HG03139 (cell line): ENCODE measurements around the gene GLB1L3.
"Not testable (repeated sequence)": the region's sequence is repeated elsewhere in the genome, so short reads cannot be mapped to it uniquely, and the experiment has no call there.

Source experiments
- ATAC-seq: cut with Tn5 transposase; IDR thresholded peaks from one replicate; pipeline ENCODE4 v1.9.1; 2021; ENCODE audit not compliant: unreplicated experiment

The GLB1L3 gene

GRCh38 chr11:134342572-134343340 lies 66.6 kb downstream of the GLB1L3 start:
- ATAC-seq = no peak

GRCh38 chr11:134343646-134344045 lies 67.5 kb downstream of the GLB1L3 start:
- no peak for ATAC-seq

GRCh38 chr11:134344497-134345236 lies 68.5 kb downstream of the GLB1L3 start:
- ATAC-seq = not testable (repeated sequence)

- no peak for ATAC-seq
Measured at GRCh38 chr11:134345237-134345550, 69.0 kb downstream of the GLB1L3 start.

DNA sequence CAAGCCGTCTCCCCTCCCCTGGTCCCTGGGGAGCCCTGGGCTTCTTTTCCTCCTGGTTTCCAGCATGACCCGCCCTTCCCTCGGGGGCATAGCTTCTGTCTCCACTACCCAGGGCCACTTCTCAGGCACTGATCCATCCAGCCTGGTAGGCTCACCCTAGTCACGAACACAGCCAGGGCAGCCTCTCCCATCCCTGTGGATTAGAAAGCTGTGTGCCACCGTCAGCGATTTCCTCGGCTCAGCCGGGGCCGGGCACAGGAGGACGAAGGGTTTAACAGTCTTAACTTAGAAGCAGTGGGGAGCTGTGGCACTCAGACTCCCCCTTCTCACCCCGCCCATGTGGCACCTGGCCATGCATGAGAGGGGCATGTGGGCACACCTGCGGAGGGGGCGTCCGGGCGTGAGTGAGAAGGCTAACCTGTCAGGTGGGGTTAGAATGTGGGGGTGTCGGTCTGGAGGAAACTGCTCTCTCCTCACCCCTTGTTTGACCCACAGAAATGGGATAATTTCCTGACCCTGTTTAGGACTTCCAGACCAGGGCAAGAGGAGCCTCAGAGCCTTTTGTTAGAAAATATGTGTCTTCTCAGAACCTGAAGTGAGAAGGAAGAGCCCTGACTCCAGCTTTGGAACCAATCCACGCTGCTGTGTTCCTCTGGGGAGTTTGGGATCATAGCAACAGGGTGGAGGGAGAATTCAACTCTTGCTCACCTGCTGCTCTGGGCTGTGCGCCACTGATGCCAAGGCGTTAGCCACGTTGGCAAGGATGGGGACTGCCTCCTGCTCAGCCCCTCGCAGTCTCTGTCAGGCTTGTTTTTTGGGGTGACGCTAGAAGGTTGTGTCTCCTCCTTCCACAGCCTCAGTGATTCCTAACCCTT lies 70.2 kb downstream of the GLB1L3 start:
- ATAC-seq = no peak

DNA sequence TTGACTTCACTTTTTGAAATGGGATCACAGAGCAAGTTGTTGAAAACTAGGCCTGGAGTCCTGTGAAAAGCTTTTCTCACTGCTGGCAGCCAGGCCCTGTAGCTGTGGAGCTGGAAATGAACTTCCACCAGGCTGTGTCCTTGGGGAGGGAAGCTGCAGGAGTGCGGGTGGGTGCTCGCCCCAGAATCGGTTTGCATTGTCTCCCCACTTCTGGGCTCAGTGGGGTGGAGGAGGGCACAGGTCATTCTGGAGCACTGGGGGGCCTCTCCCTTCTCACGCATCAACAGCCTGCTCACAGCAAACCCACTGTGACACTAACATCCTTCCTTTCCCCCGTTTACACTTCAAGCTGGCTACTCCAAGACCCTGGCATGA lies 70.8 kb downstream of the GLB1L3 start:
- ATAC-seq = no peak

DNA sequence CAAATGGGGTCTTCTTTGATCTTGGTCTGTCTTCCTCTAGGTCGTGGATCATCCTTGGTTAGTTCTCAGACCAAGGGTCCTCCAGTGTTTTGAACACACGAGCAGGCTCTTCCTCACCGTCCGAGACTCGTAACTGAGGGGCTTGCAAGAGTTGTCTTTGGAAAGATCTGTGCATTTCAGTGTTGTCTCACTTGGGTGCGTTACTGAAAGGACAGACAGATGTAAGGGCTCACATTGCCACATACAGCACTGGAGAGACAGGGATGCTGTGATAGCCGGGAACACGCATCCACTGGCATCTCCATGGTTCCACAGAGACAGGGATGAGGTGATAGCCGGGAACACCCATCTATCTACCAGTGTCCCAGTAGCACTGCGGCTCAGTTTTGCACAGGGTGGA lies 71.3 kb downstream of the GLB1L3 start:
- ATAC-seq = no peak

GRCh38 chr11:134349109-134349801 lies 73.1 kb downstream of the GLB1L3 start:
- ATAC-seq = no peak

- no peak for ATAC-seq
Measured at GRCh38 chr11:134349802-134350355, 73.7 kb downstream of the GLB1L3 start.

GRCh38 chr11:134350381-134350780 lies 74.2 kb downstream of the GLB1L3 start:
- ATAC-seq = no peak

GRCh38 chr11:134352111-134352510 lies 75.9 kb downstream of the GLB1L3 start:
- no peak for ATAC-seq

- ATAC-seq = no peak
Measured at GRCh38 chr11:134355136-134355535, 79.0 kb downstream of the GLB1L3 start.

- ATAC-seq = no peak
Measured at GRCh38 chr11:134355656-134356055, 79.5 kb downstream of the GLB1L3 start.

GRCh38 chr11:134356656-134357544 lies 80.7 kb downstream of the GLB1L3 start:
- no peak for ATAC-seq

DNA sequence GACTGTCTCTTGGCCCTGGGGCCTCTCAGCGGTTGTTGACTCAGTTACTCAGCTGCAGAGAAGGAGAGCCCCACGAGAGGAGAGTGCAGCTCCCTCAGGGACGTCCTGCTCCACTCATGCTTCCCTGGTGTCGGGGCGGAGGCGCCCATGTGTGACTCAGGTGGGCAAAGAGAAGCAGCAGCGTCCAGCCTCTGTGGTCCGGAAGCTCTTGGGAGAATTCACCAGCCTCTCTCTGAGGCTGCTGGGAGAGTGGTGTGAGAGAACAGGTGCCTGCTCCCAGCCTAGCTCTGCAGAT lies 81.3 kb downstream of the GLB1L3 start:
- no peak for ATAC-seq

- no peak for ATAC-seq
Measured at GRCh38 chr11:134358165-134358855, 82.1 kb downstream of the GLB1L3 start.

DNA sequence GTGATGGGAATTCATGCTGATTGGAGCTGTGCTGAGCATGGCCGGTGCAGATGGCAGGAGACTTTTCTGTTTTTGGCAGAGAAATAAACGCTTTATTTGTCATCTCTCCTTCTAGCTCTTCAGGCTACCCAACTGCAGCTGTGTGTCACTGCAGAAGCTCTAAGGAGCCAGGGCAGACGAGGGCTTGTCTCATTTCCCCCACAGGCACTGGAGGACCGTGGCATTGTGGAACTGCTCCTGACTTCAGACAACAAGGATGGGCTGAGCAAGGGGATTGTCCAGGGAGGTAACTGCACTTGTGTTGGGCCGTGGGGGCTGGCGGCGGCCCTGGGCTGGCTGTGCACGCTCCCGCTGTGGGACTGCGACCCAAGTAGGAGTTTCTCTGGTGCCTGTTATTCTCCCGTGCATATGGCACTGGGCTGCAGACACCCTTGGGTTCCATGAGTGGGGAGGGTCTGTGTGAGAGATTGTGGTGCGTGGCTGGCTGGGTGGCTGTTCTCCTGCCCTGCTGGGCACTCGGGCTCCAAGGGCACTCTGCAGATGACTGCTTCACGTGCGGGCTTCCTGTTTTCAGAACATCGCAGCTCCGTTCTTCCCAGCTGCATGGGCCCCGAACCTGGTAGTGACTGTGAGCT lies 82.8 kb downstream of the GLB1L3 start:
- no peak for ATAC-seq

GRCh38 chr11:134359646-134360045 lies 83.5 kb downstream of the GLB1L3 start:
- ATAC-seq = no peak
